HepG2 (cell line): Measurements from ENCODE around the gene NT5DC1. TPM values are rescaled to one million over a fixed set of nuclear protein-coding genes. Genes with fewer than 3 reads are reported as not detected.

Experiments used
- ATAC-seq: fragments of 200-7000 bp; cut with Tn5 transposase; 3 replicates; pipeline ENCODE4 v1.9.1; 2020; ENCODE audit warnings: mild to moderate bottlenecking, moderate library complexity
- BruUV-seq: library from RNA; stranded (reverse); fragments of 400-500 nt; replicated peaks from 2 replicates; lab custom pipeline; 2021; lab: Mats Ljungman, UMichigan
- CTCF ChIA-PET: fragments of 300-600 bp; formaldehyde crosslinking; extraction: SDS; loops from one replicate; lab custom pipeline; 2021; ENCODE audit warnings: low total read pairs, inconsistent platforms, low intra/inter-chr PET ratio; lab: Yijun Ruan, JAX
- POLR2A ChIA-PET: fragments of 350-600 bp; sonication (Branson Sonifier 250); formaldehyde crosslinking; loops from one replicate; lab custom pipeline; 2020; ENCODE audit warnings: antibody characterized with exemption, inconsistent platforms; lab: Yijun Ruan, JAX
- DNase-seq: peaks from one replicate; pipeline ENCODE4 v3.0.0-alpha.2; 2015; ENCODE audit warnings: low spot score
- FAIRE-seq: peaks from 3 replicates; lab custom pipeline; 2011; peaks lifted over from hg19 to GRCh38; lab: Jason Lieb, UNC
- H2AFZ ChIP-seq: one replicate; pipeline ENCODE4 v1.6.1; 2011; ENCODE audit warnings: low read length, inconsistent platforms
- H3K27ac ChIP-seq: fragments of 300-600 bp; 3 replicates; pipeline ENCODE4 v1.8.0; 2011; ENCODE audit warnings: mixed run types, mild to moderate bottlenecking, mixed read lengths, low read length, inconsistent platforms; ENCODE audit not compliant: insufficient read depth; ENCODE audit errors: extremely low read length
- H3K27me3 ChIP-seq, 2 experiments: fragments of 200-600 bp in 1 of 2; 2 replicates in 1 of 2; 3 replicates in 1 of 2; pipeline versions ENCODE4 v1.6.0 to v1.8.0; 2011; ENCODE audit warnings: low read length in 2 of 2, mild to moderate bottlenecking in 2 of 2, moderate library complexity in 2 of 2, inconsistent platforms in 1 of 2; ENCODE audit not compliant: insufficient read depth in 2 of 2, control insufficient read depth in 1 of 2
- H3K36me3 ChIP-seq, 2 experiments: fragments of 200-600 bp in 1 of 2; replicated peaks in 1 of 2; 2 replicates in 1 of 2; 3 replicates in 1 of 2; pipeline versions ENCODE4 v1.5.1 to v1.8.0; 2011; ENCODE audit warnings: low read length in 2 of 2, inconsistent platforms in 1 of 2; ENCODE audit not compliant: insufficient read depth in 2 of 2, control insufficient read depth in 1 of 2
- H3K4me1 ChIP-seq: 2 replicates; pipeline ENCODE4 v1.5.1; 2012; ENCODE audit warnings: low read length, inconsistent platforms; ENCODE audit not compliant: insufficient read depth
- H3K4me2 ChIP-seq: 2 replicates; pipeline ENCODE4 v1.6.0; 2011; ENCODE audit warnings: low read depth, low read length, inconsistent platforms
- H3K4me3 ChIP-seq, 3 experiments: fragments of 200-600 bp in 1 of 3; sonication (generic), shearing (Covaris generic) in 1 of 3; replicated peaks in 1 of 3; 2 replicates each; pipeline ENCODE4 v1.5.1; 2011 to 2016; ENCODE audit warnings: low read length in 3 of 3, inconsistent platforms in 2 of 3, low read depth in 2 of 3, mild to moderate bottlenecking in 2 of 3, control low read depth in 1 of 3, mixed read lengths in 1 of 3; ENCODE audit not compliant: insufficient read depth in 1 of 3
- H3K79me2 ChIP-seq: one replicate; pipeline ENCODE4 v1.6.1; 2011; ENCODE audit warnings: low read length, inconsistent platforms; ENCODE audit not compliant: insufficient read depth
- H3K9ac ChIP-seq: 2 replicates; pipeline ENCODE4 v1.6.0; 2011; ENCODE audit warnings: mild to moderate bottlenecking, low read depth, low read length, inconsistent platforms; ENCODE audit not compliant: insufficient read depth
- H3K9me3 ChIP-seq: 2 replicates; pipeline ENCODE4 v1.5.1; 2012; ENCODE audit warnings: mild to moderate bottlenecking, low read length
- H4K20me1 ChIP-seq: 2 replicates; pipeline ENCODE4 v1.6.0; 2011; ENCODE audit warnings: inconsistent platforms, mild to moderate bottlenecking, low read length, moderate library complexity; ENCODE audit not compliant: insufficient read depth
- ASH2L ChIP-seq: fragments of 300-600, 200-600 bp; sonication (generic); IDR thresholded peaks from 2 replicates; pipeline ENCODE4 v1.7.0; 2017; ENCODE audit warnings: low read depth, mild to moderate bottlenecking, moderate library complexity, mixed read lengths, low read length; ENCODE audit not compliant: insufficient read length
- TRIM22 ChIP-seq: fragments of 450-650 bp; IDR thresholded peaks from 2 replicates; pipeline ENCODE4 v1.6.1; 2017
- ZNF101 ChIP-seq: sonication (generic); formaldehyde crosslinking; IDR thresholded peaks from 2 replicates; pipeline ENCODE4 v1.4.0; 2020; ENCODE audit warnings: mild to moderate bottlenecking, low read depth, missing genetic modification reagents, borderline replicate concordance
- ZNF263 ChIP-seq: sonication (generic); formaldehyde crosslinking; IDR thresholded peaks from 2 replicates; pipeline ENCODE4 v1.4.0; 2020; ENCODE audit warnings: missing genetic modification reagents
- ZNF687 ChIP-seq: sonication (generic); formaldehyde crosslinking; IDR thresholded peaks from 2 replicates; pipeline ENCODE4 v1.5.1; 2020; ENCODE audit warnings: mild to moderate bottlenecking, missing genetic modification reagents, moderate library complexity
- WGBS: methylation state at CpG from one replicate; pipeline ENCODE4 v1.1.6; 2017; ENCODE audit warnings: low lambda C conversion rate; 5-methylcytosine and 5-hydroxymethylcytosine counted together
- in situ Hi-C: cut with HindIII; loops from 2 replicates; pipeline ENCODE4 v1.10.0; 2017; ENCODE audit warnings: low pct_unique_long_range_greater_than_20kb; ENCODE audit not compliant: extremely low pct_ligation_motif_present
- intact Hi-C: fragments of 100-400 bp; cut with micrococcal nuclease; formaldehyde crosslinking; loops from one replicate; pipeline ENCODE4 v1.10.0; 2022; ENCODE audit not compliant: unreplicated experiment
- polyA plus RNA-seq, 8 experiments: library from polyadenylated mRNA; depleted of rRNA in 3 of 8; stranded (reverse) in 7 of 8; unstranded in 1 of 8; fragments of >200 nt; fragmentation: Illumina TruSeq in 4 of 8; extraction: Trizol in 4 of 8; gene quantifications; 2 replicates each; pipeline versions ENCODE4 v1.2.1 to v1.2.3, GENCODE V29; 2011 to 2016; ENCODE audit warnings: low read depth in 4 of 8, missing spikeins in 1 of 8, mixed read lengths in 1 of 8; ENCODE audit not compliant: insufficient read depth in 1 of 8
- total RNA-seq, 5 experiments: library from RNA; depleted of rRNA; stranded (reverse); fragments of >200 nt; fragmentation: Illumina TruSeq; extraction: Trizol; gene quantifications; 2 replicates each; pipeline ENCODE4 v1.2.3, GENCODE V29; 2016; ENCODE audit warnings: low read depth in 1 of 5

NT5DC1 gene
- total and polyA plus RNA-seq, 2 of the 13 experiments (the other 11 are each of a cell fraction or from before 2014, with no cell fraction given) = 27.0 to 56.1 TPM

DNA sequence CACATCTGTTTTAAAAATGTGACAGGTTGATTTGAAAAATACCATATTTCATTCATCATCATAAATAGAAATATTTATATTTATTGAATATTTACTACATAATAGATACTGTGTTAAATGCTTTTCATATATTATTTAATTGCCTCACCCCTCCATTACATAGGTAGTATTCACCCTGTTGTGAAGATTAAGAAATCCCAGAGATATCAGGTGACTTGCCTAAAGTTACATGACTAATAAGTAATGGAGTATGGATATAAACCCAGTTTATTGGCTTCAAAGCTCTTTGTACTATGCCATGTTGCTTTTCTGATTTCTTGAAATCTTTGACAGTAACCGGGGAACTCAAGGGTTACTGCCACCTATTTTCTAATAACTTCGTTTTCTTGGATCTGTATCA lies 189.2 kb downstream of the NT5DC1 start:
- no peaks in the 10 kb centered on the region for H3K4me1 ChIP-seq
- no peaks in the 10 kb centered on the region for H3K36me3 ChIP-seq
- intact Hi-C loops = loop anchor here (5.0 kb wide), 2 partner anchors 82 to 357 kb away; partner anchors contain the start of gene DSE
- H3K9me3 ChIP-seq = no peaks in the 10 kb centered on the region
- H2AFZ ChIP-seq = no peak overlapping the region
- DNase-seq = no peak
- no peak for ATAC-seq
- H3K79me2 ChIP-seq = no peaks in the 10 kb centered on the region
- 66% methylated on average over 2 of the region's 2 CpGs for WGBS
- no peak for FAIRE-seq
- H3K9ac ChIP-seq = no peak overlapping the region
- H3K4me3 ChIP-seq = no peak overlapping the region
- CTCF ChIA-PET = no interaction called here
- no peak for TF ChIP-seq ZNF101 (CRISPR knock-in tag)
- no peak for TF ChIP-seq ZNF263
- no peak for TF ChIP-seq ASH2L
- TF ChIP-seq ZNF687 (CRISPR knock-in tag) = no peak
- TF ChIP-seq TRIM22 = no peak
- no peak overlapping the region for H3K27ac ChIP-seq
- H4K20me1 ChIP-seq = no peaks in the 10 kb centered on the region
- POLR2A ChIA-PET = interaction anchor here (1.0 kb wide), 1 partner anchor 10 kb away, joined by 3 read pairs; the partner anchor contains the start of gene TSPYL1
- no peaks in the 10 kb centered on the region for H3K27me3 ChIP-seq
- in situ Hi-C loops = loop anchor here (10.0 to 25.0 kb wide), 2 partner anchors 245 to 372 kb away; partner anchors contain the start of gene ZUP1
- H3K4me2 ChIP-seq = no peak overlapping the region
- no TSS peak for BruUV-seq
